MCF 10A (cell line): ENCODE results near the gene ALB. TPM values are rescaled to one million over a fixed set of nuclear protein-coding genes. Genes with fewer than 3 reads are reported as not detected.

Source experiments
- BruUV-seq: library from RNA; stranded (reverse); fragments of 400-500 nt; replicated peaks from 2 replicates; lab custom pipeline; 2021; lab: Mats Ljungman, UMichigan
- CTCF ChIA-PET: fragments of 300-600 bp; sonication (Branson Sonifier 250); formaldehyde crosslinking; extraction: SDS; loops from one replicate; lab custom pipeline; 2021; ENCODE audit warnings: antibody characterized with exemption, inconsistent platforms; lab: Yijun Ruan, JAX
- POLR2A ChIA-PET: fragments of 300-600, 350-650 bp; sonication (Branson Sonifier 250); formaldehyde crosslinking; extraction: SDS; loops from one replicate; lab custom pipeline; 2020; ENCODE audit warnings: antibody characterized with exemption, inconsistent platforms; lab: Yijun Ruan, JAX
- DNase-seq: peaks from one replicate; pipeline ENCODE4 v3.0.0-alpha.2; 2018; ENCODE audit not compliant: unreplicated experiment
- H3K27ac Mint-ChIP-seq: one replicate; pipeline ENCODE4 v1.8.0; 2022; ENCODE audit warnings: mild to moderate bottlenecking, low read depth, mixed read lengths; ENCODE audit not compliant: unreplicated experiment
- H3K27me3 Mint-ChIP-seq: one replicate; pipeline ENCODE4 v1.8.0; 2022; ENCODE audit warnings: mixed read lengths; ENCODE audit not compliant: insufficient read depth, unreplicated experiment
- H3K36me3 Mint-ChIP-seq: one replicate; pipeline ENCODE4 v1.8.0; 2022; ENCODE audit warnings: mild to moderate bottlenecking, moderate library complexity, mixed read lengths; ENCODE audit not compliant: insufficient read depth, unreplicated experiment
- H3K4me1 Mint-ChIP-seq: one replicate; pipeline ENCODE4 v1.8.0; 2022; ENCODE audit warnings: mixed read lengths; ENCODE audit not compliant: insufficient read depth, unreplicated experiment
- H3K4me3 Mint-ChIP-seq: one replicate; pipeline ENCODE4 v1.8.0; 2022; ENCODE audit warnings: mild to moderate bottlenecking, moderate library complexity, mixed read lengths; ENCODE audit not compliant: unreplicated experiment
- H3K9me3 Mint-ChIP-seq: one replicate; pipeline ENCODE4 v1.8.0; 2022; ENCODE audit warnings: mixed read lengths; ENCODE audit not compliant: unreplicated experiment
- CTCF ChIP-seq: fragments of 200-600 bp; IDR thresholded peaks from one replicate; pipeline ENCODE4 v1.8.0; 2022; ENCODE audit warnings: antibody characterized with exemption, mild to moderate bottlenecking; ENCODE audit not compliant: unreplicated experiment
- intact Hi-C: fragments of 100-400 bp; cut with micrococcal nuclease; formaldehyde crosslinking; loops from 2 replicates; pipeline ENCODE4 v1.14.1; 2022
- total RNA-seq: library from RNA; stranded (reverse); gene quantifications from 2 replicates; pipeline ENCODE4 v1.2.3, GENCODE V29; 2022

Gene ALB
- total RNA-seq, 1 experiment from 2014 or later: not detected

- Mint-ChIP-seq H3K4me1 (no peaks in the 10 kb centered on the region), H3K36me3 (no peaks in the 10 kb centered on the region), H3K9me3 (no peaks in the 10 kb centered on the region), H3K27ac (no peak overlapping the region), H3K27me3 (peaks cover 33% of the 10 kb centered on the region), H3K4me3 (no peak overlapping the region)
- ChIA-PET POLR2A (no interaction called here), CTCF (no interaction called here)
- BruUV-seq: no TSS peak
- intact Hi-C loops: no loop called here
- TF ChIP-seq CTCF: no peak
- DNase-seq: no peak
Observed at GRCh38 chr4:73410916-73411730, 7.0 kb downstream of the ALB start.

- no peak for TF ChIP-seq CTCF
- H3K27me3 Mint-ChIP-seq: peaks cover 41% of the 10 kb centered on the region
- no peak for DNase-seq
- ChIA-PET POLR2A (no interaction called here), CTCF (no interaction called here)
- no peaks in the 10 kb centered on the region for H3K36me3 Mint-ChIP-seq
- no TSS peak for BruUV-seq
- intact Hi-C loops: no loop called here
- H3K27ac Mint-ChIP-seq: no peak overlapping the region
- H3K9me3 Mint-ChIP-seq: no peaks in the 10 kb centered on the region
- no peaks in the 10 kb centered on the region for H3K4me1 Mint-ChIP-seq
- no peak overlapping the region for H3K4me3 Mint-ChIP-seq
Observed at GRCh38 chr4:73411731-73412414, 7.8 kb downstream of the ALB start.

- DNase-seq: no peak
- CTCF ChIA-PET: no interaction called here
- Mint-ChIP-seq H3K27ac (no peak overlapping the region), H3K4me1 (no peaks in the 10 kb centered on the region), H3K4me3 (no peak overlapping the region), H3K9me3 (no peaks in the 10 kb centered on the region), H3K27me3 (peaks cover 42% of the 10 kb centered on the region), H3K36me3 (no peaks in the 10 kb centered on the region)
- TF ChIP-seq CTCF: no peak
- intact Hi-C loops: no loop called here
- BruUV-seq: no TSS peak
- POLR2A ChIA-PET: no interaction called here
Observed at GRCh38 chr4:73413294-73413755, 9.2 kb downstream of the ALB start.

- H3K4me1 Mint-ChIP-seq: no peaks in the 10 kb centered on the region
- no TSS peak for BruUV-seq
- no peak overlapping the region for H3K4me3 Mint-ChIP-seq
- H3K27ac Mint-ChIP-seq: no peak overlapping the region
- no peaks in the 10 kb centered on the region for H3K36me3 Mint-ChIP-seq
- intact Hi-C loops: no loop called here
- no peak for TF ChIP-seq CTCF
- CTCF ChIA-PET: no interaction called here
- POLR2A ChIA-PET: no interaction called here
- H3K9me3 Mint-ChIP-seq: no peaks in the 10 kb centered on the region
- DNase-seq: no peak
- H3K27me3 Mint-ChIP-seq: peaks cover 36% of the 10 kb centered on the region
Observed at GRCh38 chr4:73414936-73415271, 10.8 kb downstream of the ALB start.
